MCF 10A (cell line): ENCODE results near the gene PRKAA2. TPM values are rescaled to one million over a fixed set of nuclear protein-coding genes. Genes with fewer than 3 reads are reported as not detected.

Experiments
- BruUV-seq: library from RNA; stranded (reverse); fragments of 400-500 nt; replicated peaks from 2 replicates; lab custom pipeline; 2021; lab: Mats Ljungman, UMichigan
- CTCF ChIA-PET: fragments of 300-600 bp; sonication (Branson Sonifier 250); formaldehyde crosslinking; extraction: SDS; loops from one replicate; lab custom pipeline; 2021; ENCODE audit warnings: antibody characterized with exemption, inconsistent platforms; lab: Yijun Ruan, JAX
- POLR2A ChIA-PET: fragments of 300-600, 350-650 bp; sonication (Branson Sonifier 250); formaldehyde crosslinking; extraction: SDS; loops from one replicate; lab custom pipeline; 2020; ENCODE audit warnings: antibody characterized with exemption, inconsistent platforms; lab: Yijun Ruan, JAX
- DNase-seq: peaks from one replicate; pipeline ENCODE4 v3.0.0-alpha.2; 2018; ENCODE audit not compliant: unreplicated experiment
- H3K27ac Mint-ChIP-seq: one replicate; pipeline ENCODE4 v1.8.0; 2022; ENCODE audit warnings: mild to moderate bottlenecking, low read depth, mixed read lengths; ENCODE audit not compliant: unreplicated experiment
- H3K27me3 Mint-ChIP-seq: one replicate; pipeline ENCODE4 v1.8.0; 2022; ENCODE audit warnings: mixed read lengths; ENCODE audit not compliant: insufficient read depth, unreplicated experiment
- H3K36me3 Mint-ChIP-seq: one replicate; pipeline ENCODE4 v1.8.0; 2022; ENCODE audit warnings: mild to moderate bottlenecking, moderate library complexity, mixed read lengths; ENCODE audit not compliant: insufficient read depth, unreplicated experiment
- H3K4me1 Mint-ChIP-seq: one replicate; pipeline ENCODE4 v1.8.0; 2022; ENCODE audit warnings: mixed read lengths; ENCODE audit not compliant: insufficient read depth, unreplicated experiment
- H3K4me3 Mint-ChIP-seq: one replicate; pipeline ENCODE4 v1.8.0; 2022; ENCODE audit warnings: mild to moderate bottlenecking, moderate library complexity, mixed read lengths; ENCODE audit not compliant: unreplicated experiment
- H3K9me3 Mint-ChIP-seq: one replicate; pipeline ENCODE4 v1.8.0; 2022; ENCODE audit warnings: mixed read lengths; ENCODE audit not compliant: unreplicated experiment
- CTCF ChIP-seq: fragments of 200-600 bp; IDR thresholded peaks from one replicate; pipeline ENCODE4 v1.8.0; 2022; ENCODE audit warnings: antibody characterized with exemption, mild to moderate bottlenecking; ENCODE audit not compliant: unreplicated experiment
- intact Hi-C: fragments of 100-400 bp; cut with micrococcal nuclease; formaldehyde crosslinking; loops from 2 replicates; pipeline ENCODE4 v1.14.1; 2022
- total RNA-seq: library from RNA; stranded (reverse); gene quantifications from 2 replicates; pipeline ENCODE4 v1.2.3, GENCODE V29; 2022

The PRKAA2 gene
- total RNA-seq, 1 experiment from 2014 or later = 0.72 TPM

GRCh38 chr1:56709995-56710394 is 64.9 kb downstream of the PRKAA2 start:
- CTCF ChIA-PET = interaction anchor here (0.5 to 3.8 kb wide), 22 partner anchors 10 to 1650 kb away, joined by 3 to 24 read pairs (median 5); partner anchors contain the start of gene PLPP3
- peaks cover 6% of the 10 kb centered on the region for H3K4me1 Mint-ChIP-seq
- no peak overlapping the region for H3K4me3 Mint-ChIP-seq
- POLR2A ChIA-PET = interaction anchor here (0.6 to 1.2 kb wide), 3 partner anchors 21 to 133 kb away, joined by 3 to 5 read pairs (median 3); partner anchors contain the start of gene PLPP3
- no peak overlapping the region for H3K27ac Mint-ChIP-seq
- H3K9me3 Mint-ChIP-seq = no peaks in the 10 kb centered on the region
- intact Hi-C loops = loop anchor here (1.0 to 5.0 kb wide), 4 partner anchors 111 to 1568 kb away; no protein-coding TSS in a partner anchor
- no peak for DNase-seq
- no peaks in the 10 kb centered on the region for H3K27me3 Mint-ChIP-seq
- no peaks in the 10 kb centered on the region for H3K36me3 Mint-ChIP-seq
- TF ChIP-seq CTCF = no peak
- no TSS peak for BruUV-seq

- H3K27ac Mint-ChIP-seq = no peak overlapping the region
- intact Hi-C loops = loop anchor here (1.0 to 5.0 kb wide), 2 partner anchors 111 to 1423 kb away; no protein-coding TSS in a partner anchor
- peak; percentile 38 for DNase-seq
- no peak overlapping the region for H3K4me3 Mint-ChIP-seq
- no peaks in the 10 kb centered on the region for H3K9me3 Mint-ChIP-seq
- no peaks in the 10 kb centered on the region for H3K36me3 Mint-ChIP-seq
- CTCF ChIA-PET = interaction anchor here (0.6 to 3.8 kb wide), 10 partner anchors 12 to 1430 kb away, joined by 3 to 24 read pairs (median 6); partner anchors contain the start of gene PLPP3
- no peak for TF ChIP-seq CTCF
- POLR2A ChIA-PET = interaction anchor here (1.1 to 1.5 kb wide), 2 partner anchors 8 to 86 kb away, joined by 3 to 6 read pairs; no protein-coding TSS in a partner anchor
- BruUV-seq = no TSS peak
- no peaks in the 10 kb centered on the region for H3K27me3 Mint-ChIP-seq
- H3K4me1 Mint-ChIP-seq = peaks cover 6% of the 10 kb centered on the region
Measured at GRCh38 chr1:56710646-56711045, 65.5 kb downstream of the PRKAA2 start.

GRCh38 chr1:56712150-56712549 is 67.0 kb downstream of the PRKAA2 start:
- Mint-ChIP-seq H3K27me3 (no peaks in the 10 kb centered on the region), H3K4me1 (peaks cover 6% of the 10 kb centered on the region), H3K36me3 (no peaks in the 10 kb centered on the region), H3K4me3 (no peak overlapping the region), H3K27ac (no peak overlapping the region), H3K9me3 (no peaks in the 10 kb centered on the region)
- no TSS peak for BruUV-seq
- POLR2A ChIA-PET = no interaction called here
- TF ChIP-seq CTCF = no peak
- intact Hi-C loops = loop anchor here (5.0 kb wide), 1 partner anchor 1425 kb away; no protein-coding TSS in a partner anchor
- no peak for DNase-seq
- CTCF ChIA-PET = interaction anchor here (0.8 to 1.8 kb wide), 4 partner anchors 89 to 1426 kb away, joined by 3 to 7 read pairs (median 4); no protein-coding TSS in a partner anchor

GRCh38 chr1:56713112-56713511 is 68.0 kb downstream of the PRKAA2 start:
- no peak for TF ChIP-seq CTCF
- Mint-ChIP-seq H3K27ac (no peak overlapping the region), H3K9me3 (no peaks in the 10 kb centered on the region), H3K4me3 (no peak overlapping the region), H3K36me3 (no peaks in the 10 kb centered on the region), H3K27me3 (no peaks in the 10 kb centered on the region), H3K4me1 (peaks cover 6% of the 10 kb centered on the region)
- ChIA-PET CTCF (interaction anchor here (0.6 to 1.8 kb wide), 4 partner anchors 7 to 125 kb away, joined by 3 to 5 read pairs (median 4); no protein-coding TSS in a partner anchor), POLR2A (interaction anchor here (0.6 to 0.7 kb wide), 2 partner anchors 258 to 512 kb away, joined by 3 to 4 read pairs; no protein-coding TSS in a partner anchor)
- BruUV-seq = no TSS peak
- no peak for DNase-seq
- intact Hi-C loops = loop anchor here (5.0 kb wide), 1 partner anchor 1426 kb away; no protein-coding TSS in a partner anchor
